Upper lobe of left lung (tissue), 6 donors: Measurements from ENCODE around the gene TTC28. TPM values are rescaled to one million over a fixed set of nuclear protein-coding genes. Genes with fewer than 3 reads are reported as not detected.
A peak's percentile ranks its signal among the peaks of the same experiment; 100 is the strongest.

Source experiments
- ATAC-seq, 2 donors: fragments of 200-7000 bp; cut with Tn5 transposase; one replicate each; pipeline ENCODE4 v1.9.1; 2022; ENCODE audit warnings: mild to moderate bottlenecking in 2 of 2, moderate library complexity in 2 of 2; ENCODE audit not compliant: low FRiP score in 2 of 2
- DNase-seq, 2 donors: peaks; one replicate each; pipeline ENCODE4 v3.0.0-alpha.2; 2019 to 2020
- H3K27ac ChIP-seq, 4 donors: fragments of 200-600 bp; sonication (generic); one replicate each; pipeline ENCODE4 v1.5.1; 2016 to 2019
- H3K27me3 ChIP-seq, 4 donors: fragments of 200-600 bp; sonication (generic); one replicate each; pipeline ENCODE4 v1.5.1; 2017 to 2019
- H3K36me3 ChIP-seq, 4 donors: fragments of 200-600 bp; sonication (generic); one replicate each; pipeline ENCODE4 v1.5.1; 2016 to 2019
- H3K4me1 ChIP-seq, 4 donors: fragments of 200-600 bp; sonication (generic); one replicate each; pipeline ENCODE4 v1.5.1; 2018 to 2019
- H3K4me3 ChIP-seq, 4 donors: fragments of 200-600 bp; sonication (generic); one replicate each; pipeline ENCODE4 v1.5.1; 2017 to 2019; ENCODE audit warnings: mild to moderate bottlenecking in 2 of 4, moderate library complexity in 1 of 4
- H3K9me3 ChIP-seq, 4 donors: fragments of 200-600 bp; sonication (generic); one replicate each; pipeline ENCODE4 v1.5.1; 2018 to 2019
- EP300 ChIP-seq, 4 donors: sonication (generic); formaldehyde crosslinking; IDR thresholded peaks; one replicate each; pipeline ENCODE4 v1.5.1; 2017; ENCODE audit warnings: antibody characterized with exemption in 4 of 4, control low read depth in 2 of 4
- POLR2A ChIP-seq, 4 donors: fragments of 450-650 bp; IDR thresholded peaks; one replicate each; pipeline ENCODE4 v1.5.1; 2016 to 2017; ENCODE audit warnings: antibody characterized with exemption in 4 of 4, mild to moderate bottlenecking in 2 of 4
- POLR2AphosphoS5 ChIP-seq, 2 donors: sonication (generic); formaldehyde crosslinking; IDR thresholded peaks; one replicate each; pipeline ENCODE4 v1.5.1; 2017; ENCODE audit warnings: antibody characterized with exemption in 2 of 2
- WGBS, 2 donors: methylation state at CpG; one replicate each; pipeline ENCODE4 v1.1.5; 2017 to 2018; 5-methylcytosine and 5-hydroxymethylcytosine counted together
- total RNA-seq, 6 donors: library from RNA; depleted of rRNA in 4 of 6; stranded (reverse); fragments of >200 nt in 4 of 6; gene quantifications; one replicate each; pipeline versions ENCODE4 v1.1.0 to v1.2.1, GENCODE V29; 2016 to 2021
- TF ChIP-seq, protein P1 (sequence below), 6 experiments: fragments of 450-650 bp in 4 of 6; fragments of 200-600 bp in 2 of 6; sonication (generic) in 2 of 6; IDR thresholded peaks; one replicate each; pipeline ENCODE4 v1.5.1; 2016 to 2019; ENCODE audit warnings: antibody characterized with exemption in 6 of 6
- donor health status: DM: no; HTN: no; CAD: no; lungs with moderate emphysema.
- donor health status: DM: no; HTN: yes; CAD: no; lungs with severe emphysema.

TTC28 gene
- total RNA-seq, 6 donors from 2014 or later, result 30.1 to 69.4 (median 41.4) TPM

DNA sequence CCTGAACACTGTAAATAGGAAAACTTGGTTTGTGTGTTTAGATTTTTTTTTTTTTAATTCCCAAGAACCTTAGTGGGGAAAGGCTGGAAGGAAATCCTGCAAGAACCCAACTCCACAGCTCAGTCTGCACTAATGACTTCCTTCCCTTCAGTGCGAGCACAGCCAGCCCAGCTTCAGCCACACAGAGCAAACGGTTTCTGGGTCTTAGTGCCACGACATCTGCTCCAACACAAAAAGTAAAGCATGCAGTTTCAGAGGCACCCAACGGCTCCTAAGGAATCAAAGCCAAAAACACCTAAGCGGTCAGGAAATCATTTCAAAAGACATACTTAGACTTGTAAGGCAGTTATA is 236.1 kb downstream of the TTC28 start:
- 2 to 5% methylated on average over 5 of the region's 5 CpGs for WGBS, 2 donors
- DNase-seq (peak in 1 of 2 donors; percentile 79), ATAC-seq (peak; percentile 85 to 89)
- Histone ChIP-seq H3K9me3 (no peaks in the 10 kb centered on the region), H3K36me3 (no peaks in the 10 kb centered on the region), H3K4me3 (peak overlapping the region; percentile 32 to 61 (median 55)), H3K4me1 (peaks cover 5 to 34% (median 22%) of the 10 kb centered on the region in 4 donors), H3K27ac (peak overlapping the region; percentile 76 to 87 (median 84)), H3K27me3 (no peaks in the 10 kb centered on the region)
- TF ChIP-seq POLR2A (IDR thresholded peaks at IDR 0.05) (peak in 1 of 4 donors; percentile 62), EP300 (IDR thresholded peaks at IDR 0.05) (no peak), POLR2AphosphoS5 (IDR thresholded peaks at IDR 0.05) (peak; percentile 53 to 84)
- TF ChIP-seq, protein P1, sequence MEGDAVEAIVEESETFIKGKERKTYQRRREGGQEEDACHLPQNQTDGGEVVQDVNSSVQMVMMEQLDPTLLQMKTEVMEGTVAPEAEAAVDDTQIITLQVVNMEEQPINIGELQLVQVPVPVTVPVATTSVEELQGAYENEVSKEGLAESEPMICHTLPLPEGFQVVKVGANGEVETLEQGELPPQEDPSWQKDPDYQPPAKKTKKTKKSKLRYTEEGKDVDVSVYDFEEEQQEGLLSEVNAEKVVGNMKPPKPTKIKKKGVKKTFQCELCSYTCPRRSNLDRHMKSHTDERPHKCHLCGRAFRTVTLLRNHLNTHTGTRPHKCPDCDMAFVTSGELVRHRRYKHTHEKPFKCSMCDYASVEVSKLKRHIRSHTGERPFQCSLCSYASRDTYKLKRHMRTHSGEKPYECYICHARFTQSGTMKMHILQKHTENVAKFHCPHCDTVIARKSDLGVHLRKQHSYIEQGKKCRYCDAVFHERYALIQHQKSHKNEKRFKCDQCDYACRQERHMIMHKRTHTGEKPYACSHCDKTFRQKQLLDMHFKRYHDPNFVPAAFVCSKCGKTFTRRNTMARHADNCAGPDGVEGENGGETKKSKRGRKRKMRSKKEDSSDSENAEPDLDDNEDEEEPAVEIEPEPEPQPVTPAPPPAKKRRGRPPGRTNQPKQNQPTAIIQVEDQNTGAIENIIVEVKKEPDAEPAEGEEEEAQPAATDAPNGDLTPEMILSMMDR (IDR thresholded peaks at IDR 0.05), result no peak

DNA sequence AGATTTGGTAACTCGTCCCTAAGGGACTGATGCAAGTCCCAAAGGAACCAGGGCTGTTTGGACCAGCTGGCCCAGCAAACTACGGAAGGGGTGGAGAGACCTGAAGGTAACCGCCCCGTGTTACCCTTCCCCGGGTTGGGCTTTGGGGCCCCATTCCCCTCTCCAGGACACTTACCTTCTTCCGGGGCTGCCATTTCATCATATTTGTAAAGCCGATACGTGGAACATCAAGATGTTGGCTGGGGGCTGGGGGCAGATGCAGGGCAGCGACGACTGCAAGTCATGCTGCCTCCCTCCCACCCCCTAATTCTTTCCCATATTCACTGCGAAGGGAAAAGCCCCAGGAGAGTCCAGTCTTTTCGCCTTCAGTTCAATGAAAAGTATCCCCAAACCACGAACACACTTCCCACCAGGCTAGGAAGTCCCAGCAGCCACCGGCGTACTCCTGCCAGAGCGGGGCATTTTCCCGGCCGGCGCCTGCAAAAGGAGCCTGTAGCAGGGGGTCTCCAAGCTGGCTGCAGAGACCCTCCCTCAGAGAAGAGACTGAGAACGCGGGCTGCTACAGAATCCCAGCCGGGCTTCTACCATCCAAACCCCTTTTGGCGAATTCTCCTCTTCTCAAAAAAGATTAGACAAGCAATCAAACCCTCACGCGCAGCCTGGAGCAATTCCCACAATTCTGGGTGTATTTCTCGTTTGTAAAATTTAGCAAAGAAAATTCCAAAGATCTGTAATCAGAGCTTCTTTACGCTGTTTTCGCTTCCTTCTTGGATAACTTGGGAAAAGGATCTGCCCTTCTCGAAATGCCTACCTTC is 236.7 kb downstream of the TTC28 start:
- Histone ChIP-seq H3K36me3 (no peaks in the 10 kb centered on the region), H3K4me1 (peaks cover 5 to 34% (median 24%) of the 10 kb centered on the region in 4 donors), H3K4me3 (peak overlapping the region; percentile 32 to 61 (median 55)), H3K27ac (peak overlapping the region; percentile 76 to 87 (median 84)), H3K9me3 (no peaks in the 10 kb centered on the region), H3K27me3 (no peaks in the 10 kb centered on the region)
- 2 to 4% methylated on average over 23 to 29 of the region's 29 CpGs for WGBS, 2 donors
- ATAC-seq, result peak; percentile 63 to 87
- DNase-seq, result peak; percentile 56 to 79
- TF ChIP-seq POLR2A (IDR thresholded peaks at IDR 0.05), result peak in 2 of 4 donors; percentile 5 to 31
- TF ChIP-seq, protein P1 (IDR thresholded peaks at IDR 0.05), result no peak
- TF ChIP-seq POLR2AphosphoS5 (IDR thresholded peaks at IDR 0.05), result no peak

DNA sequence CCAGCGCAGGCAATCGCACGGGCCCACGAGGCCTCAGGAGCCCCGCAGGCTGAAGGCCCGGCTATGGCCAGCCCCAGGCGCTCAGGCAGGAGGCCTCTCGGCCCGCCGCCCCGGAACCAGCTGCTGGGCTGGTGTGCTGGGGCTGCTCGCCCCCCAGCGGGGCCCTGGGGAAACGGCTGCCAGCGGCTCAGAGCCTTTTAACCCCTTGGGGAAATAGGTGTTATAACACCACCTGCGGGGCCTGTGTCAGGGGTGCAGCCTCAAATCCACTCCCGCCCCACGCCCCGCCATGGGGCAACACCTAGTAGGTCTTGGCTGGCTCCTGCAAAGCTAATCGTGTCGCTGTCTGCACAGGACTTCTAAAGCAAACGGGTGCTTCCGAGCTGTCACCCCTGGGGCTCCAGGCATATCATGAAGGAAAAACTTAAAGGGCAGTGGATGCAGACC is 237.4 kb downstream of the TTC28 start:
- WGBS, 2 donors, result 0% methylated on average over 4 to 22 of the region's 23 CpGs
- TF ChIP-seq, protein P1 (IDR thresholded peaks at IDR 0.05), result peak; percentile 63 to 87 (median 82)
- TF ChIP-seq POLR2AphosphoS5 (IDR thresholded peaks at IDR 0.05), result peak in 1 of 2 donors; percentile 6
- TF ChIP-seq EP300 (IDR thresholded peaks at IDR 0.05), result no peak
- peak in 1 of 4 donors; percentile 5 for TF ChIP-seq POLR2A (IDR thresholded peaks at IDR 0.05)
- DNase-seq, result peak; percentile 87 to 95
- Histone ChIP-seq H3K36me3 (no peaks in the 10 kb centered on the region), H3K9me3 (no peaks in the 10 kb centered on the region), H3K4me3 (peak overlapping the region; percentile 32 to 61 (median 55)), H3K4me1 (peaks cover 5 to 34% (median 24%) of the 10 kb centered on the region in 4 donors), H3K27ac (peak overlapping the region; percentile 76 to 87 (median 84)), H3K27me3 (no peaks in the 10 kb centered on the region)
- peak; percentile 92 to 96 for ATAC-seq

DNA sequence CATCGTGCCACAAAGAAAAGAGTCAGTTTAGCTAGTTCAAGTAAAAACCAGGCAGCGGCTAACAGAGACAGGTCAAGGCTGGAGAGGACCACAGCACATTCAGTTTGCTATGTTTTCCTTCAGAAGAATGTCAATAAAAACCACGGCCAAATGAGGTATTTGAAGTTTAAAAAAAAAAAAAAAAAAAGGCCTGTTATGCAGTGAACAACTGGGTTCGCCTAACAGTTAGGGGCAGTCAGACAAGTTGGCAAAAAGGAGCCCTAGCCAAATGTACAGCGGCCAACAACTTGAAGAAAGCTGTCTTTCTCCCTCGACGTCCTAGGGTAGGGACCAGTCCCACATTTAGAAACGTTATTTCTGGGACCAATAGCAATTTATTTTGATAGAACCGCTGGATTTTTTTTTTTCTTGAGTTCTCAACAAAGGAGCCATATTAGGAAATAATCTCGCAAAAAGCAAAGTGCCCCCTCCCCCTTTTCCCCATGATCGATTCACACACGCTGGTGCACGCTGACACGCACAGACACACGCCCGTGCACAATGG is 237.8 kb downstream of the TTC28 start:
- Histone ChIP-seq H3K36me3 (no peaks in the 10 kb centered on the region), H3K4me3 (peak overlapping the region; percentile 32 to 61 (median 55)), H3K4me1 (peaks cover 5 to 34% (median 26%) of the 10 kb centered on the region in 4 donors), H3K27me3 (no peaks in the 10 kb centered on the region), H3K9me3 (no peaks in the 10 kb centered on the region), H3K27ac (peak overlapping the region; percentile 76 to 87 (median 84))
- TF ChIP-seq EP300 (IDR thresholded peaks at IDR 0.05) (no peak), POLR2A (IDR thresholded peaks at IDR 0.05) (no peak), POLR2AphosphoS5 (IDR thresholded peaks at IDR 0.05) (no peak)
- TF ChIP-seq, protein P1 (IDR thresholded peaks at IDR 0.05), result no peak
- no peak for DNase-seq
- WGBS, 2 donors, result 10 to 11% methylated on average over 16 of the region's 16 CpGs
- ATAC-seq, result no peak
